DOHH2 (cell line): ENCODE measurements around the gene CCDC117.

Experiments used
- EZH2phosphoT487 ChIP-seq: fragments of 200-600 bp; sonication (generic); IDR thresholded peaks from 2 replicates; pipeline ENCODE4 v1.6.1; 2017; ENCODE audit warnings: borderline replicate concordance, mild to moderate bottlenecking, antibody characterized with exemption, low read length, moderate library complexity, mixed read lengths
- TF ChIP-seq, protein P1 (sequence below): fragments of 200-600 bp; sonication (generic); IDR thresholded peaks from one replicate; pipeline ENCODE4 v1.5.1; 2014; ENCODE audit warnings: antibody characterized with exemption, mild to moderate bottlenecking, low read depth, low read length; ENCODE audit not compliant: poor library complexity, severe bottlenecking

DNA sequence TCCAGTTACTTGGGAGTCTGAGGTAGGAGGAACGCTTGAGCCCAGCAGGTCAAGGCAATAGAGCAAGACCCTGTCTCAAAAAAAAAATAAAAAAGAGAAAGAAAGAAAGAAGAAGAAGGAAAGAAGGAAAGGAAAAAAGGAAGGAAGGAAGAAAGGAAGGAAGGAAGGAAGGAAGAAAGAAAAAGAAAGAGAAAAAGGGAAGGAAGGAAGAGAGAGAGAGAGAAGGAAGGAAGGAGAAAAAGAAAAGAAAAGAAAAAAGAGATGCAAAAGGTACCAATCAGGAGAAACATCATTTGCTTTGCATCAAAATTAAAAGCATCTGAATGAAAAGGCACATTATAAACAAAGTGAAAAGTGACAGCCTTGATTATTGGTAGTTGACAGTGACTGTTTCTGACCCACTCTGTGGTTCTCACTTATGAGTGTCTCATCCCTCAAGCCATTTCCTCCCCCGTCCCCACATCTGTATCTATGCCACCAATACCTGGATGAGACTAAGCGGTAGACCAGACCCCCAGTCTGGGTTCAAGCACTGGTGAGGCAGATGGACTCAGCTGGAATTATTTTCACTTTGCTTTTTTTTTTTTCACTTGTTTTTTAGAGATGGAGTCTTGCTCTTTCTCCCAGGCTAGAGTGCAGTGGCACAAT lies 60.9 kb downstream of the CCDC117 start:
- TF ChIP-seq, protein P1, sequence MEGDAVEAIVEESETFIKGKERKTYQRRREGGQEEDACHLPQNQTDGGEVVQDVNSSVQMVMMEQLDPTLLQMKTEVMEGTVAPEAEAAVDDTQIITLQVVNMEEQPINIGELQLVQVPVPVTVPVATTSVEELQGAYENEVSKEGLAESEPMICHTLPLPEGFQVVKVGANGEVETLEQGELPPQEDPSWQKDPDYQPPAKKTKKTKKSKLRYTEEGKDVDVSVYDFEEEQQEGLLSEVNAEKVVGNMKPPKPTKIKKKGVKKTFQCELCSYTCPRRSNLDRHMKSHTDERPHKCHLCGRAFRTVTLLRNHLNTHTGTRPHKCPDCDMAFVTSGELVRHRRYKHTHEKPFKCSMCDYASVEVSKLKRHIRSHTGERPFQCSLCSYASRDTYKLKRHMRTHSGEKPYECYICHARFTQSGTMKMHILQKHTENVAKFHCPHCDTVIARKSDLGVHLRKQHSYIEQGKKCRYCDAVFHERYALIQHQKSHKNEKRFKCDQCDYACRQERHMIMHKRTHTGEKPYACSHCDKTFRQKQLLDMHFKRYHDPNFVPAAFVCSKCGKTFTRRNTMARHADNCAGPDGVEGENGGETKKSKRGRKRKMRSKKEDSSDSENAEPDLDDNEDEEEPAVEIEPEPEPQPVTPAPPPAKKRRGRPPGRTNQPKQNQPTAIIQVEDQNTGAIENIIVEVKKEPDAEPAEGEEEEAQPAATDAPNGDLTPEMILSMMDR: no peak
- no peak for TF ChIP-seq EZH2phosphoT487
